GM23338 (cell line): ENCODE measurements around the gene EEF1AKMT4.

Experiments used
- CREB1 ChIP-seq: fragments of 250-450 bp; sonication (Bioruptor Pico); IDR thresholded peaks from 2 replicates; pipeline ENCODE4 v1.5.0; 2020; ENCODE audit warnings: low read depth, mild to moderate bottlenecking, moderate library complexity
- EZH2 ChIP-seq: fragments of 200-600 bp; sonication (generic); IDR thresholded peaks from one replicate; pipeline ENCODE4 v1.8.0; 2017; ENCODE audit warnings: antibody characterized with exemption, mild to moderate bottlenecking, low read depth; ENCODE audit not compliant: unreplicated experiment
- JUNB ChIP-seq: IDR thresholded peaks from one replicate; pipeline ENCODE4 v1.6.1; 2016; ENCODE audit warnings: antibody characterized with exemption; ENCODE audit not compliant: unreplicated experiment
- POLR2AphosphoS5 ChIP-seq: IDR thresholded peaks from 2 replicates; pipeline ENCODE4 v1.6.1; 2016; ENCODE audit warnings: antibody characterized with exemption, low read depth
- STAT1 ChIP-seq: IDR thresholded peaks from one replicate; pipeline ENCODE4 v1.6.1; 2016; ENCODE audit warnings: antibody characterized with exemption; ENCODE audit not compliant: unreplicated experiment
- TF ChIP-seq, protein P1 (sequence below), 2 experiments: fragments of 200-600 bp in 1 of 2; sonication (generic) in 1 of 2; conservative IDR thresholded peaks; 2 replicates each; pipeline versions ENCODE4 v1.5.1 to v1.6.1; 2016 to 2017; ENCODE audit warnings: antibody characterized with exemption in 2 of 2, low read depth in 2 of 2, mild to moderate bottlenecking in 2 of 2, moderate library complexity in 1 of 2
- TF ChIP-seq, protein P2 (sequence below): IDR thresholded peaks from one replicate; pipeline ENCODE4 v1.6.1; 2018; ENCODE audit warnings: antibody characterized with exemption; ENCODE audit not compliant: unreplicated experiment

DNA sequence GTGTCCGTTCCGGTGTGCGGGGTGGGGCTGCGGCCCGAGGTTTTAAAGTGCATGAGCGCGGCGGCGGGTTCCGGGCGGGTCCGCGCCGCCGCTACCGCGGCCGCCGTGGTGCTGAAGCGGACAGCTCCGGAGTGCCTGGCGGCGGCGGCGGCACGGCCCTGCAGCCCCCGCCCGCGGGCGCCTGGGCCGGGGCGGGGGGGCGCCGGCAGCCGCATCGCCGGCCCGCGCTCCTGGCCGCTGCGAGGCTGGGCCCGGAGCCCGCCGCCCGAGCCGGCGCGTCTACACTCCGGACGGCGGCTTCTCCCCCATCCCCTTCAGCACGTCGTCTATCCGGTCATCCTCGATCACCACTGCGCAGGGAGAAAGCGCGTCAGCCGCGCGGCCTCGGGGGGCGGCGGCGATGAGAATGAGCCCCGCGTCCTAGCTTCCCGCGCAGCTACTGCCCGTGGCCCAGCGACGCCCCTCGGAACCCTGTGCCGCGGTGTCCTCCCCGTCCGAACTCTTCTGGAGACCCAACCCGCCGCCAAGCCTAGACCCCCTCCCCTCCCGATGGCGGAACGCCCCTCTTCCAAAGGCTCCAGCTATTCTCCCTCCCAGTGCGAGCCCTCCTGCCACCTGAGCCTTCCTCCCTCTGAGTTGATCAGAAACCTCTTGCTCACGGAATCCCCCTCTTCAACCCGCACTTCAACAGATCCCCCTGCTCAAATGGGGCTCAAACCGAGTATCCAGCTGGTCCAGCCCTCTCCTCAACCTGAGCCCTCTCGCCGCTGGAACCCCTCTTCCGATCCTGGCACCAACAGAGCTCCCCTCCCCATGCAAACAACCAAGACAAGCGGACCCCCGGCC lies 10.6 kb downstream of the EEF1AKMT4 start:
- TF ChIP-seq, protein P1, sequence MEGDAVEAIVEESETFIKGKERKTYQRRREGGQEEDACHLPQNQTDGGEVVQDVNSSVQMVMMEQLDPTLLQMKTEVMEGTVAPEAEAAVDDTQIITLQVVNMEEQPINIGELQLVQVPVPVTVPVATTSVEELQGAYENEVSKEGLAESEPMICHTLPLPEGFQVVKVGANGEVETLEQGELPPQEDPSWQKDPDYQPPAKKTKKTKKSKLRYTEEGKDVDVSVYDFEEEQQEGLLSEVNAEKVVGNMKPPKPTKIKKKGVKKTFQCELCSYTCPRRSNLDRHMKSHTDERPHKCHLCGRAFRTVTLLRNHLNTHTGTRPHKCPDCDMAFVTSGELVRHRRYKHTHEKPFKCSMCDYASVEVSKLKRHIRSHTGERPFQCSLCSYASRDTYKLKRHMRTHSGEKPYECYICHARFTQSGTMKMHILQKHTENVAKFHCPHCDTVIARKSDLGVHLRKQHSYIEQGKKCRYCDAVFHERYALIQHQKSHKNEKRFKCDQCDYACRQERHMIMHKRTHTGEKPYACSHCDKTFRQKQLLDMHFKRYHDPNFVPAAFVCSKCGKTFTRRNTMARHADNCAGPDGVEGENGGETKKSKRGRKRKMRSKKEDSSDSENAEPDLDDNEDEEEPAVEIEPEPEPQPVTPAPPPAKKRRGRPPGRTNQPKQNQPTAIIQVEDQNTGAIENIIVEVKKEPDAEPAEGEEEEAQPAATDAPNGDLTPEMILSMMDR (conservative IDR thresholded peaks at IDR 0.05; ENCODE audit: low read depth in 2 of 2), result no peak
- TF ChIP-seq, protein P2, sequence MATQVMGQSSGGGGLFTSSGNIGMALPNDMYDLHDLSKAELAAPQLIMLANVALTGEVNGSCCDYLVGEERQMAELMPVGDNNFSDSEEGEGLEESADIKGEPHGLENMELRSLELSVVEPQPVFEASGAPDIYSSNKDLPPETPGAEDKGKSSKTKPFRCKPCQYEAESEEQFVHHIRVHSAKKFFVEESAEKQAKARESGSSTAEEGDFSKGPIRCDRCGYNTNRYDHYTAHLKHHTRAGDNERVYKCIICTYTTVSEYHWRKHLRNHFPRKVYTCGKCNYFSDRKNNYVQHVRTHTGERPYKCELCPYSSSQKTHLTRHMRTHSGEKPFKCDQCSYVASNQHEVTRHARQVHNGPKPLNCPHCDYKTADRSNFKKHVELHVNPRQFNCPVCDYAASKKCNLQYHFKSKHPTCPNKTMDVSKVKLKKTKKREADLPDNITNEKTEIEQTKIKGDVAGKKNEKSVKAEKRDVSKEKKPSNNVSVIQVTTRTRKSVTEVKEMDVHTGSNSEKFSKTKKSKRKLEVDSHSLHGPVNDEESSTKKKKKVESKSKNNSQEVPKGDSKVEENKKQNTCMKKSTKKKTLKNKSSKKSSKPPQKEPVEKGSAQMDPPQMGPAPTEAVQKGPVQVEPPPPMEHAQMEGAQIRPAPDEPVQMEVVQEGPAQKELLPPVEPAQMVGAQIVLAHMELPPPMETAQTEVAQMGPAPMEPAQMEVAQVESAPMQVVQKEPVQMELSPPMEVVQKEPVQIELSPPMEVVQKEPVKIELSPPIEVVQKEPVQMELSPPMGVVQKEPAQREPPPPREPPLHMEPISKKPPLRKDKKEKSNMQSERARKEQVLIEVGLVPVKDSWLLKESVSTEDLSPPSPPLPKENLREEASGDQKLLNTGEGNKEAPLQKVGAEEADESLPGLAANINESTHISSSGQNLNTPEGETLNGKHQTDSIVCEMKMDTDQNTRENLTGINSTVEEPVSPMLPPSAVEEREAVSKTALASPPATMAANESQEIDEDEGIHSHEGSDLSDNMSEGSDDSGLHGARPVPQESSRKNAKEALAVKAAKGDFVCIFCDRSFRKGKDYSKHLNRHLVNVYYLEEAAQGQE, result peak; percentile 69
- TF ChIP-seq CREB1 (no peak), EZH2 (peak; percentile 77), STAT1 (no peak), JUNB (no peak), POLR2AphosphoS5 (no peak)
